WTC11 (cell line): ENCODE data around the gene ITPR2. TPM values are rescaled to one million over a fixed set of nuclear protein-coding genes. Genes with fewer than 3 reads are reported as not detected.
"Not testable (repeated sequence)": the region's sequence is repeated elsewhere in the genome, so short reads cannot be mapped to it uniquely, and the experiment has no call there.

Source experiments
- ATAC-seq: fragments of 200-7000 bp; cut with Tn5 transposase; 2 replicates; pipeline ENCODE4 v1.10.0; 2021; ENCODE audit warnings: mild to moderate bottlenecking, moderate library complexity
- CTCF ChIA-PET: fragments of 300-600 bp; sonication (Branson Sonifier 250); formaldehyde crosslinking; loops from one replicate; lab custom pipeline; 2021; ENCODE audit warnings: antibody characterized with exemption; lab: Charles Lee
- POLR2A ChIA-PET: fragments of 350-600 bp; sonication (Branson Sonifier 250); formaldehyde crosslinking; loops from one replicate; lab custom pipeline; 2021; ENCODE audit warnings: antibody characterized with exemption; lab: Charles Lee
- DNase-seq: peaks from one replicate; pipeline ENCODE4 v3.0.0; 2021; ENCODE audit warnings: low spot score
- H3K27ac Mint-ChIP-seq: 2 replicates; pipeline ENCODE4 v1.8.0; 2021; ENCODE audit warnings: mixed read lengths
- H3K27me3 Mint-ChIP-seq: 2 replicates; pipeline ENCODE4 v1.8.0; 2021; ENCODE audit warnings: low read depth, mild to moderate bottlenecking, moderate library complexity, mixed read lengths
- H3K36me3 Mint-ChIP-seq: 2 replicates; pipeline ENCODE4 v1.8.0; 2021; ENCODE audit warnings: mixed read lengths
- H3K4me1 Mint-ChIP-seq: 2 replicates; pipeline ENCODE4 v1.8.0; 2022; ENCODE audit warnings: mixed read lengths
- H3K4me3 Mint-ChIP-seq: 2 replicates; pipeline ENCODE4 v1.8.0; 2021; ENCODE audit warnings: mild to moderate bottlenecking, moderate library complexity, mixed read lengths
- H3K9me3 Mint-ChIP-seq: 2 replicates; pipeline ENCODE4 v1.8.0; 2021; ENCODE audit warnings: mixed read lengths
- AFF4 ChIP-seq: sonication (generic); formaldehyde crosslinking; IDR thresholded peaks from 2 replicates; pipeline ENCODE4 v1.8.1; 2023; ENCODE audit warnings: mild to moderate bottlenecking, missing genetic modification reagents, borderline replicate concordance
- ATF1 ChIP-seq: sonication (generic); formaldehyde crosslinking; IDR thresholded peaks from 2 replicates; pipeline ENCODE4 v1.8.1; 2023; ENCODE audit warnings: mild to moderate bottlenecking, moderate library complexity, missing genetic modification reagents
- CREB1 ChIP-seq: sonication (generic); formaldehyde crosslinking; IDR thresholded peaks from 2 replicates; pipeline ENCODE4 v1.8.0; 2023; ENCODE audit warnings: mild to moderate bottlenecking, missing genetic modification reagents
- ERG ChIP-seq: fragments of 250-450 bp; sonication (Bioruptor Pico); IDR thresholded peaks from 2 replicates; pipeline ENCODE4 v1.8.0; 2021; ENCODE audit warnings: mild to moderate bottlenecking
- FOXK1 ChIP-seq: sonication (generic); formaldehyde crosslinking; IDR thresholded peaks from 2 replicates; pipeline ENCODE4 v1.8.0; 2022; ENCODE audit warnings: mild to moderate bottlenecking, moderate library complexity, missing genetic modification reagents
- JAZF1 ChIP-seq: fragments of 250-450 bp; sonication (Bioruptor Pico); IDR thresholded peaks from 2 replicates; pipeline ENCODE4 v1.9.0; 2021; ENCODE audit warnings: moderate library complexity, mild to moderate bottlenecking, inconsistent platforms
- MYBL2 ChIP-seq: sonication (generic); formaldehyde crosslinking; IDR thresholded peaks from 2 replicates; pipeline ENCODE4 v1.8.1; 2023; ENCODE audit warnings: mild to moderate bottlenecking, moderate library complexity, missing genetic modification reagents
- NFATC4 ChIP-seq: fragments of 250-450 bp; sonication (Bioruptor Pico); IDR thresholded peaks from 2 replicates; pipeline ENCODE4 v1.9.0; 2021; ENCODE audit warnings: mild to moderate bottlenecking
- NR1H2 ChIP-seq: sonication (generic); formaldehyde crosslinking; IDR thresholded peaks from 2 replicates; pipeline ENCODE4 v1.9.0; 2021; ENCODE audit warnings: mild to moderate bottlenecking, moderate library complexity, missing genetic modification reagents
- NR2C2 ChIP-seq: sonication (generic); formaldehyde crosslinking; IDR thresholded peaks from 2 replicates; pipeline ENCODE4 v1.8.0; 2022; ENCODE audit warnings: mild to moderate bottlenecking, missing genetic modification reagents
- NR3C1 ChIP-seq: sonication (generic); formaldehyde crosslinking; conservative IDR thresholded peaks from 2 replicates; pipeline ENCODE4 v1.8.1; 2023; ENCODE audit warnings: low read depth, mild to moderate bottlenecking, missing genetic modification reagents
- OVOL2 ChIP-seq: fragments of 250-450 bp; sonication (Bioruptor Pico); IDR thresholded peaks from 2 replicates; pipeline ENCODE4 v1.9.0; 2021; ENCODE audit warnings: mild to moderate bottlenecking, borderline replicate concordance
- SOX15 ChIP-seq: fragments of 250-450 bp; sonication (Bioruptor Pico); IDR thresholded peaks from 2 replicates; pipeline ENCODE4 v1.9.0; 2021; ENCODE audit warnings: mild to moderate bottlenecking
- TP53 ChIP-seq: sonication (generic); formaldehyde crosslinking; IDR thresholded peaks from 2 replicates; pipeline ENCODE4 v1.8.1; 2023; ENCODE audit warnings: mild to moderate bottlenecking, missing genetic modification reagents
- USF1 ChIP-seq: sonication (generic); formaldehyde crosslinking; IDR thresholded peaks from 2 replicates; pipeline ENCODE4 v1.8.0; 2022; ENCODE audit warnings: mild to moderate bottlenecking, missing genetic modification reagents
- ZBTB21 ChIP-seq: sonication (generic); formaldehyde crosslinking; IDR thresholded peaks from 2 replicates; pipeline ENCODE4 v1.8.1; 2023; ENCODE audit warnings: mild to moderate bottlenecking, missing genetic modification reagents, borderline replicate concordance
- ZNF121 ChIP-seq: sonication (generic); formaldehyde crosslinking; IDR thresholded peaks from 2 replicates; pipeline ENCODE4 v1.8.0; 2023; ENCODE audit warnings: missing genetic modification reagents
- ZNF232 ChIP-seq: sonication (generic); formaldehyde crosslinking; IDR thresholded peaks from 2 replicates; pipeline ENCODE4 v1.8.0; 2022; ENCODE audit warnings: mild to moderate bottlenecking, missing genetic modification reagents
- ZNF263 ChIP-seq: sonication (generic); formaldehyde crosslinking; IDR thresholded peaks from 2 replicates; pipeline ENCODE4 v1.8.1; 2022; ENCODE audit warnings: low read depth, mild to moderate bottlenecking, moderate library complexity, missing genetic modification reagents
- ZNF396 ChIP-seq: fragments of 250-450 bp; sonication (Bioruptor Pico); IDR thresholded peaks from 2 replicates; pipeline ENCODE4 v1.8.0; 2021; ENCODE audit warnings: mild to moderate bottlenecking, moderate library complexity, borderline replicate concordance
- ZNF423 ChIP-seq: fragments of 250-450 bp; sonication (Bioruptor Pico); IDR thresholded peaks from 2 replicates; pipeline ENCODE4 v2.1.2; 2022; ENCODE audit warnings: mild to moderate bottlenecking, moderate library complexity
- ZNF512 ChIP-seq: sonication (generic); formaldehyde crosslinking; IDR thresholded peaks from 2 replicates; pipeline ENCODE4 v1.8.1; 2022; ENCODE audit warnings: missing genetic modification reagents, borderline replicate concordance
- total RNA-seq: library from RNA; stranded (reverse); gene quantifications from 3 replicates; pipeline ENCODE4 v1.2.3, GENCODE V29; 2021
- TF ChIP-seq, protein P1 (sequence below): fragments of 200-600 bp; IDR thresholded peaks from 2 replicates; pipeline ENCODE4 v1.8.0; 2022; ENCODE audit warnings: antibody characterized with exemption

The ITPR2 gene
- total RNA-seq, 1 experiment from 2014 or later = 50.7 TPM

DNA sequence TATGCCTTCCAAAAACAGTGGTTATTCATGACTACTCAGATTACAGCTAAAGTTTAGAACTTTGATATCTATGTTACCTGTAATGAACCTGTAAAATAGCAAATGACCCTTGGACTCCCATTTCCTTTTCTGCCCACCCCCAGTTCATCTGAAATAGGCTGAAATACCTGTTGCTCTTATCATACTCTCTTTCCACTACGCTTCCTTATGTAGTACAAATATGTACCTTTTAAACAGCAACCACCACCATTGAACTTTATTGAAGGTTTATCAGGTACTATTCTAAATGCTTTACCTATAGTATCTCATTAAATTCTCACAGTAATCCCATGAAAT, 398.0 kb downstream of the ITPR2 start (continued):
- TF ChIP-seq TP53 (CRISPR knock-in tag) = no peak
- TF ChIP-seq FOXK1 (CRISPR knock-in tag) = no peak
- TF ChIP-seq ZNF423 (CRISPR knock-in tag) = no peak
- TF ChIP-seq ZNF232 (CRISPR knock-in tag) = no peak
- no peak for TF ChIP-seq NFATC4 (CRISPR knock-in tag)
- no peak for TF ChIP-seq JAZF1 (CRISPR knock-in tag)

DNA sequence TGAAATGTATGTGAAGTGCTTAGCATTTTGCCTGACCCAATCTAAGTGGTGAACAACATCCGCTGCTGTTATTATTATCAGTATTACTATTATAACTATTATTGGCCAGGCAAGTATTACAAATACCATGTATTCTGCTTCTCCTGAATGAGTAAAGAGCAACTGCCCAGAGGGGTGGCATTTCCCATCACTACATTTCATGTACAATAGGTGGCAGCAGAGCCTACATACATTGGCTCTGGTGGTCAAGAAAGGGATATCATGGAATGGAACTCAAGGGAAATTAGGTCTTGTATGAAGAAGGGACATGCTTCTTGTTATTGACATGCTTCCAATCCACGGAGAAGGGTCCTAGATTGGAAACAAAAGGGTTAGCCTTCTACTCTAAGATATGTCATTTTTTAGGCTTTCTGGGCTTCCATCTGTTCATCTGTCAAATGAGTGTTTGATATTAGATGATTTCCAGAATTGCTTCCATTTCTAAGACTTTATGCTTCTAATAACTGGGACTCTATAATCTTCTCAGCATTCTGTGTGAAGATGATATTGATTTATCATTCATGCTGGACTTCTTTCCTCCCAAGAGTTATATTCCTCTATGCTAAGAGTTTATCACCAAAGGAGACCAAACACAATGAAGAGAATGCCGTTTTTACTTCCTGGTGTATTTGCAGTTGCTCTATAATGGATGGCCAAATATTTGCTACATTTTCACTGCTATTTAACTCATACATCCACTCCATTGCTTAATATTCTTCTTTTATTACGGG, 398.5 kb downstream of the ITPR2 start:
- H3K4me1 Mint-ChIP-seq = no peaks in the 10 kb centered on the region
- H3K4me3 Mint-ChIP-seq = no peak overlapping the region
- H3K9me3 Mint-ChIP-seq = no peaks in the 10 kb centered on the region
- ATAC-seq (peak; percentile 94), DNase-seq (peak; percentile 36)
- ChIA-PET POLR2A (no interaction called here), CTCF (no interaction called here)
- H3K27ac Mint-ChIP-seq = no peak overlapping the region
- TF ChIP-seq USF1 (CRISPR knock-in tag) = no peak
- no peak for TF ChIP-seq ZNF512 (CRISPR knock-in tag)
- TF ChIP-seq AFF4 (CRISPR knock-in tag) = no peak
- TF ChIP-seq, protein P1, sequence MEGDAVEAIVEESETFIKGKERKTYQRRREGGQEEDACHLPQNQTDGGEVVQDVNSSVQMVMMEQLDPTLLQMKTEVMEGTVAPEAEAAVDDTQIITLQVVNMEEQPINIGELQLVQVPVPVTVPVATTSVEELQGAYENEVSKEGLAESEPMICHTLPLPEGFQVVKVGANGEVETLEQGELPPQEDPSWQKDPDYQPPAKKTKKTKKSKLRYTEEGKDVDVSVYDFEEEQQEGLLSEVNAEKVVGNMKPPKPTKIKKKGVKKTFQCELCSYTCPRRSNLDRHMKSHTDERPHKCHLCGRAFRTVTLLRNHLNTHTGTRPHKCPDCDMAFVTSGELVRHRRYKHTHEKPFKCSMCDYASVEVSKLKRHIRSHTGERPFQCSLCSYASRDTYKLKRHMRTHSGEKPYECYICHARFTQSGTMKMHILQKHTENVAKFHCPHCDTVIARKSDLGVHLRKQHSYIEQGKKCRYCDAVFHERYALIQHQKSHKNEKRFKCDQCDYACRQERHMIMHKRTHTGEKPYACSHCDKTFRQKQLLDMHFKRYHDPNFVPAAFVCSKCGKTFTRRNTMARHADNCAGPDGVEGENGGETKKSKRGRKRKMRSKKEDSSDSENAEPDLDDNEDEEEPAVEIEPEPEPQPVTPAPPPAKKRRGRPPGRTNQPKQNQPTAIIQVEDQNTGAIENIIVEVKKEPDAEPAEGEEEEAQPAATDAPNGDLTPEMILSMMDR = peak; percentile 35
- TF ChIP-seq NR2C2 (CRISPR knock-in tag) = no peak
- TF ChIP-seq ZNF263 (CRISPR knock-in tag) = no peak
- H3K27me3 Mint-ChIP-seq = no peaks in the 10 kb centered on the region
- no peaks in the 10 kb centered on the region for H3K36me3 Mint-ChIP-seq

DNA sequence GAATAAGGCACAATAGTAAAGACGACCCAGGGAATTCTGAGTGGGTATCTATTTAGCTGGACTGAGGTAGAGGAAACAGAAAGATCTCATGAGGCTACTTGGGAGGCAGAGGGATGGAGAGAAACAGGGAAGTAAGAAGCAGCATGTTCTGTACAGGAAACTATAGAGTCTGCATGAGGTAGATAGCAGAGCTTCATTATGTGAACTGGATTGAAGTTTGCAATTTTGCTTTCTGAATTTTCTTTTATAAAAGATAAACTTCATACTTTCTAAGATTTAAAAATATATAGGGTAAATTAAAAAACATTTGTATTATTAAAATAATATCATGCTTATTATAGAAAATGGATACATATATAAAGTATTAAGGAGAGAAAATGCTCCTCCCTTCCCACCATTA, 399.3 kb downstream of the ITPR2 start:
- CTCF ChIA-PET = interaction anchor here (0.9 to 1.9 kb wide), 2 partner anchors 32 to 181 kb away, joined by 3 to 7 read pairs; no protein-coding TSS in a partner anchor
- H3K4me3 Mint-ChIP-seq, H3K27ac Mint-ChIP-seq, H3K36me3 Mint-ChIP-seq, DNase-seq, H3K27me3 Mint-ChIP-seq, ATAC-seq, H3K4me1 Mint-ChIP-seq, H3K9me3 Mint-ChIP-seq, POLR2A ChIA-PET: not testable (repeated sequence)

- ATAC-seq (no peak), DNase-seq (no peak)
- Mint-ChIP-seq H3K4me1 (no peaks in the 10 kb centered on the region), H3K4me3 (no peak overlapping the region), H3K27ac (no peak overlapping the region), H3K9me3 (no peaks in the 10 kb centered on the region), H3K27me3 (no peaks in the 10 kb centered on the region), H3K36me3 (no peaks in the 10 kb centered on the region)
- ChIA-PET POLR2A (no interaction called here), CTCF (no interaction called here)
- no peak for TF ChIP-seq ZBTB21 (CRISPR knock-in tag)
- no peak for TF ChIP-seq NR3C1 (CRISPR knock-in tag)
- no peak for TF ChIP-seq ATF1 (CRISPR knock-in tag)
- TF ChIP-seq MYBL2 = no peak
- no peak for TF ChIP-seq OVOL2 (CRISPR knock-in tag)
- TF ChIP-seq ZNF396 (CRISPR knock-in tag) = no peak
- TF ChIP-seq ERG (CRISPR knock-in tag) = no peak
- TF ChIP-seq CREB1 (CRISPR knock-in tag) = no peak
- TF ChIP-seq SOX15 (CRISPR knock-in tag) = no peak
- no peak for TF ChIP-seq NR1H2
- no peak for TF ChIP-seq ZNF121
Measured at GRCh38 chr12:26431211-26431610, 401.8 kb downstream of the ITPR2 start.
